LNCaP clone FGC (cell line): Measurements from ENCODE around the gene TPPP2.

Experiments used
- DNase-seq: peaks from one replicate; pipeline ENCODE4 v3.0.0-alpha.2; 2011; ENCODE audit warnings: low read depth
- H3K4me3 ChIP-seq: 2 replicates; pipeline ENCODE4 v1.5.1; 2011; ENCODE audit warnings: mild to moderate bottlenecking, low read depth, low read length, control low read depth
- CTCF ChIP-seq: IDR thresholded peaks from 2 replicates; pipeline ENCODE4 v1.5.1; 2012; ENCODE audit warnings: mild to moderate bottlenecking; ENCODE audit not compliant: control insufficient read depth, insufficient read depth; ENCODE audit errors: extremely low read depth

TPPP2 gene

GRCh38 chr14:21059842-21060613 is 30.0 kb downstream of the TPPP2 start:
- TF ChIP-seq CTCF: no peak
- no peak for DNase-seq
- H3K4me3 ChIP-seq: no peak overlapping the region

GRCh38 chr14:21060614-21061346 is 30.8 kb downstream of the TPPP2 start:
- no peak for TF ChIP-seq CTCF
- H3K4me3 ChIP-seq: no peak overlapping the region
- no peak for DNase-seq

- DNase-seq: no peak
- no peak overlapping the region for H3K4me3 ChIP-seq
- TF ChIP-seq CTCF: no peak
These were observed 31.3 kb downstream of the TPPP2 start for GRCh38 chr14:21061347-21061668.

GRCh38 chr14:21063479-21063878 is 33.5 kb downstream of the TPPP2 start:
- no peak for TF ChIP-seq CTCF
- H3K4me3 ChIP-seq: no peak overlapping the region
- DNase-seq: no peak

GRCh38 chr14:21066882-21067502 is 37.0 kb downstream of the TPPP2 start:
- DNase-seq: no peak
- peak; percentile 64 for TF ChIP-seq CTCF
- H3K4me3 ChIP-seq: no peak overlapping the region

GRCh38 chr14:21068521-21069387 is 38.7 kb downstream of the TPPP2 start:
- peak; percentile 49 for TF ChIP-seq CTCF
- no peak overlapping the region for H3K4me3 ChIP-seq
- DNase-seq: no peak
